GM21360 (cell line): ENCODE measurements around the gene DMKN.

ENCODE experiments used
- ATAC-seq: cut with Tn5 transposase; IDR thresholded peaks from one replicate; pipeline ENCODE4 v1.9.1; 2021; ENCODE audit warnings: mild to moderate bottlenecking, moderate library complexity; ENCODE audit not compliant: unreplicated experiment

The DMKN gene, protein sequence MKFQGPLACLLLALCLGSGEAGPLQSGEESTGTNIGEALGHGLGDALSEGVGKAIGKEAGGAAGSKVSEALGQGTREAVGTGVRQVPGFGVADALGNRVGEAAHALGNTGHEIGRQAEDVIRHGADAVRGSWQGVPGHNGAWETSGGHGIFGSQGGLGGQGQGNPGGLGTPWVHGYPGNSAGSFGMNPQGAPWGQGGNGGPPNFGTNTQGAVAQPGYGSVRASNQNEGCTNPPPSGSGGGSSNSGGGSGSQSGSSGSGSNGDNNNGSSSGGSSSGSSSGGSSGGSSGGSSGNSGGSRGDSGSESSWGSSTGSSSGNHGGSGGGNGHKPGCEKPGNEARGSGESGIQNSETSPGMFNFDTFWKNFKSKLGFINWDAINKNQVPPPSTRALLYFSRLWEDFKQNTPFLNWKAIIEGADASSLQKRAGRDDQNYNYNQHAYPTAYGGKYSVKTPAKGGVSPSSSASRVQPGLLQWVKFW

DNA sequence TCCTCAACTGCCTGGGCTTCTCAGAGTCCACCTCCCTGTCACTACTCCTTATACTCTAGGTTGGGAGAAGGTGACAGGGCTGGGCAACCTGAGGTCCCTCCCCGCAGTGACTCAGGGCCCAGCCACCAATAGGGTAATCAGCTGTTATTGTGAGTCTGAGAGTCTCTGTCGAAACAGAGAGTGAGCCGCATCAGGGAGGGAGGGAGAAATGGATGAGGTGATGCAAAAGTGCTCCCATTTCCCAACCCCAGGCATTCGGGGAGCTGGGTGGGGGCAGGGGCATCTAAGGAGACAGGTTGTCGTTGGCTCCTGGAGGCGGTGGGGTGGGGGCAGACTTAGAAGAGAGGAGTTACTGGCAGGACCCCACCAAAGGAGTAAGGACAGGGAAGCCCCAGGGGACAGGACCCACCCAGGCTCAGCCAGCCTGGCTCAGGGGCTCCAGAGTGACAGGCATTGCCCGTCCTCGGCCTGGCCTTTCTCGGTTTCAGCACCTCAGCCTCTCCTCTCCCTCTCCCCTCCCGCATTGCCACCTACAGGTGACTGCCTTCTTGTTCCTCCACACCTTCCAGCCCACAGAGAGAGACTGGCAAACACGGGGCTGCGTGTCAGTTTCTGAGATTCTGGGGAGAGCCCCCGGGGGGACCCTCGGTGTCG lies at the start of gene DMKN:
Gene DMKN, minus strand, starts transcription at position 22 of the 654 bp plus-strand sequence. CDS start 174 bp downstream, outside the sequence.
- no peak for ATAC-seq

DNA sequence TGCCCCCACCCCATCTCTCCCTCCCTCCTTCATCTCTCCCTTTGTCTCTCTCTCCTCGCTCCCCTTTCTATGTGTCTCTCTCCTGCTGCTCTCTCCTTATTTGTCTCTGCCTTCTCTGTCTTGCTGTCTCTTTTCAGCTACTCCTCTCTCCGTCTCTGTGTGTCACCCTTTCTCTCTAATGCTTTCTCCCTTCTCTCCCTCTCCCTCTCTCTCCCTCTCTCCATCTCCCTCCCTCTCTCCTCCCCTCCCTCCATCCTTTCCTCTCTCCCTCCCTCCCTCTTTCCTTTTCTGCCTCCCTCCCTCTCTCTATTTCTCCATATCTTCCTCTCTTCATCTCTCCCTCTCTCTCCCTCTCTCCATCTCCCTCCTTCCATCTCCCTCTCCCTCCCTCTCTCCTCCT lies 49.3 kb upstream of the DMKN start:
- no peak for ATAC-seq

DNA sequence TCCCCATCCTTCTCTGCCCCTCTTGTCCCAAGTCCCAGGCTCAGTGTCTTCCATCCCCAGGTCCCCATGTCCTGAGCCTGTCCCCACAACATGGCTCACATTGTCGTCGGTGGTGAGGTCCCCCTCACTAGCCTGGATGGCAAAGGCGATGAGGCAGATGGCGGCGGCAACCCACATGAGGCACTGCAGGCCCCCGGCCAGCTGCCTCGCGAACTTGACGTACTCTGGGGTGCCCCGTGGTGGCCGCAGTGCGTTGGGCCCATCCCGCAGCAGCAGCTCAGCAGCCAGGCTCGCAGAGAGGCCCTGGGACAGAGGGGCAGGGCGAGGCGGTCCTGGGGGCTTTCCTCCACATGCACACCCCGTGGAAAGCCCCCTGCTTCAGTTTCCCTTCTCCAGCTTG lies 48.9 kb upstream of the DMKN start:
- no peak for ATAC-seq

DNA sequence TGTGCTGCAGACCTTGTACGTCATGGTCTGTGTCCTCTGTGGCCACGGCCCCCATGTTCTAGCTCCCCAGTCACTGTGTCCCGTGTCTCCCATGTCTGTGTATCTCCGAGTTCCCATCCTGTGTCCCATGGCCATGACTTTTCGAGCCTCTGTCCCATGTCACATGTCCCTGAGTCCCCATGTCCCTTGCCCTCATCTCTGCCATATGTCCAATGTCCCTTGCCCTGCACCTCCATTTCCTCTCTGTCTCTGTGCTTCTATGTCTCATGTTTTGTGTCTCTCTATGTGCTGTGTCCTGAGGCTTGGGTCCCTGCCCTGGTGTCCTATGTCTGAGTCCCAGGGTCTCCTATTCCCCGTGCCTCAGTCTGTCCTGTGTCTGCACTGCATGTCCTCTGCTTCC lies 48.0 kb upstream of the DMKN start:
- no peak for ATAC-seq

DNA sequence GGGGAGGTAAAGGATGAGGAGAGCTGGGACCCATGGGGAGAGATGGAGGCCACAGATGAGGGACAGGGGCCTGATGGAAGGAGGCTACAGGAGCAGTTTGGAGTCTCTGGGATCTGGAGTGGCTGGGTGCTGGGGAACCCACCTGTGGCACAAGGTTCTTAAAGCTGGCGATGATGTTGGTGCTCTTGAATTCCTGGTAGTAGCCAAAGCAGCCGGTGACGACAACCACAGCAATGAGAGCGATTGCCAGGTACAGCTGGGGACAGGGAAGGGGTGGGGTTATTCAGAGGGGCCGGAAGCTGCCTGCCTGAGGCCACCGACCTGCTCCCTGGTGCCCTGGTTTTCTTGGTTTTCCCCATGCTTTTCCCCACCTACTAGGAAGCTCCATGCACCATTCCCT lies 47.2 kb upstream of the DMKN start:
- ATAC-seq, result no peak

DNA sequence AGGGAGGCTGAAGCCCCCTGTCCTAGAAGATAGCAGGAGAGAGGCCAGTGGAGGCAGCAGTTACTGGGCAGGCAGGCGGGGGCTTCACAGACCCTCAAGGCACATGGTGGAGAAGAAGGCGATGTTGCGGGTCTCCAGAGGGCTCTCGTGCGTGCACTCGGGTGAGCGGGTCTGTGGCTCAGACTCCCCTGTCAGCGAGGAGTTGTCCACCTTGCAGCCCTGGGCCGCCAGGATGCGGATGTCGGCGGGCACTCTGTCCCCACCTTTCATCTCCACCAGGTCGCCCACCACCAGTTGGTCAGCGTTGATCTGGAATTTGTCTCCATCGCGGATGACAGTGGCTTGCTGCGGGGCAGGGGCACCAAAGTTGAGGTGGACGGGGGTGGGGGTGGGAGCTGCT lies 46.8 kb upstream of the DMKN start:
- no peak for ATAC-seq

DNA sequence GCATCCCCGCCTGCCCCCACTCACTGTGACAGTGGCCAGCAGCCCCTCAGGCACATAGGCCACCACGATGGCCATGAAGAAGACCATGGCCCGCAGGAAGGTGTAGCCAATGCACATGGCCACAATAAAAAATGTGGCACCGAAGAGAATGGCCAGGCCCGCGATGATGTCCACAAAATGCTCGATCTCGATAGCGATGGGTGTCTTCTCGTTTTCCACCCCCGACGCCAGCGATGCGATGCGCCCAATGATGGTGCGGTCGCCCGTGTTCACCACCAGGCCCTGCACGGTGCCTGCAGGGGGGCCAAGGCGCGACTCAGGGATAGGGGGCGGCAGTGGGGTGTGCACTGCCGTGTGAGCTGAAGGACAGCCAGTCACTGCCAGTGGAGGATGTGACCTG lies 46.3 kb upstream of the DMKN start:
- ATAC-seq, result no peak

DNA sequence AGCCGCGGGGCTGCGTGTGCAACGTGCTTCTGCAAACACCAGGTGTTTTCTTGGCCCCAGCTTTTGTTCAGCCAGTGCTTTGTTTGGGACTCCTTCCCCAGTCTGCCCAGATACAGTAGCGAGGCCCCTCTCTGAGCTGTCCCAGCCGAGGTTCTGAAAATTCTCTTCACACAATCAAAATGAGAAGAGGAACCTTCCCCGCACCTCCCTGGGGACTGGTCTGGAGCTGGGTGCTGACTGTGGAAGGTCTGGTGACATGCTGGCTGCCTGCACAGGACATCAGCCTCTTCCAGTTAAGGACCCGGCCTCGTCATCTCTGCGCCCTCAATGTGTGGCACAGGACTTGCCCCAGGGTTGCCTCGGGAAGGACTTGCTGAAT lies 45.8 kb upstream of the DMKN start:
- peak; percentile 53 for ATAC-seq

DNA sequence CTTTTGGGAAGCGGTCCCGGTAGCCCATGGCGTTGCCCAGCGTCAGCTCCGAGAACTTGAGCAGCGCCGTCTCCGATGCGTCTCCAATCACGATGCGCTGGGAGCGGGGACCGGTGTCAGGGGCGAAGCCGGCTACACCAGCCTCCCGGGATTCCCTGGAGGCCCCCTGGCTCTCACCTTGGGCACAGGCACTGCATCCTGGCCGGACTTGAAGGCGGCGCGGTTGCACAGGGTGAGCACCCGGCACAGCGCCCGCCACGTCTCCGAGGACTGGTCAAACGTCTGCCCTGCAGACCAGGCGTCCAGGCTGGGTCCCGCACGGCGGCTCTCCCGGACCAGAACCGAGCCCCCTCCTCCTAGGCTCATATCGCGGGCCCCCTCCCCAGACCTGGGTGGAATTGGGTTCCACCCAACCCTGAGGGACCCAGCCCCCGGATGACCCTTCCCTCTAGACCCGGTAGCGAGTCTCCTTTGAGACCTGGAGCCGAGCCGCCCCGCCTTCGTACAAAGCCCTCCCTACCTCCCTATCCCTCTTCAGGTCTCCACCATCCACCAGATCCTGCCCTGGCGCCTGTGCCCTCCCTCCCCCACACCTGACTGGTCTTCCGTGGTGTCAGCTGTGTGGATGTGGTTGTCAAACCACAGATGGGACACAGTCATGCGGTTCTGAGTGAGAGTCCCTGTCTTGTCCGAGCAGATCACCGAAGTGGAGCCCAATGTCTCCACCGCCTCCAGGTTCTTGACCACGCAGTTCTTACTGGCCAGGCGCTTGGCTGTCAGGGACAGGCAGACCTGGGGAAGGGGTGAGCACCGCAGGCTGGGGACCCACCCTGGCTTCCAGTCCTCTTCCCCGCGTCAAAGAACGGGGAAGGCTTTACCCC lies 45.2 kb upstream of the DMKN start:
- ATAC-seq, result no peak

DNA sequence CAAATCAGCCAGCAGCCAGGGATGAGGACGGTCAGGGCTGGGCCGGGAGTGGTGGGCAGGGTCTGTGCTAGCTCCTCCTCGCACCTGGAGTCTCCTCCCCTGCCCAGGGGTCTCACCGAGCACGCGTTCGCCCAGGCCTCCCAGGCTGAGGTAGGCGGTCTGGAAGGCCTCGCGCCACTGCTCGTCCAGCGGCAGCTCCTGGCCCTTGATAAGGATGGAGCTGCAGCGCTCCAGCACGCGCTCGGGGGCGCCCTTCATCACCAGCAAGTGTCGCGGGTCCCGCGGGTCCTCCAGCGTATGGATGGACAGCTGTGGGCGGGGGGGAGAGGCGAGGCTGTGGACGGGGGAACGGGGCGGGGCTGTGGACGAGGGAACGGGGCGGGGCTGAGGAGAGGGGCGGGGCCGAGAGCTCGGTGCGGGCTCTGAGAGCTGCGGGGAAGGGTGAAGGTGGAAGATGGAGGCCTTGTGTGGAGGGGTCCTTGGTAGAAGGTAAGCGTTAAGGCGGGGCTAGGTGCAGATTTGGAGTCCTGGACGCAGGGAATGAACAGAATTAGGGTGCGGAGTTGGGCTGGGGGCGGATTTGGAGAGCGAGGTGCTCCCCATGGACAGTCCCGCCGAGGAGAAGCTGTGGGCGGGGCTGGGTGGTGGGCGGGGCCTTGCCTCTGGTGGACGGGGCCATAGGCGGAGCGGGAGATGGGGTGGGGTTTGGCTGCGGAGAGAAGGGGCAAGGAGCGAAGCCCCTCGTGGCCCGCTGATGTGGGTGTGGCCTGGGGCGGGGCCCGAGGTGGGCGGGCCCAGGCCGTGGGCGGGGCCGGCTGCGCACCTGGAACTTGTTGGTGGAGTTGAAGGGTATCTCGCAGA lies 44.3 kb upstream of the DMKN start:
- ATAC-seq, result no peak

DNA sequence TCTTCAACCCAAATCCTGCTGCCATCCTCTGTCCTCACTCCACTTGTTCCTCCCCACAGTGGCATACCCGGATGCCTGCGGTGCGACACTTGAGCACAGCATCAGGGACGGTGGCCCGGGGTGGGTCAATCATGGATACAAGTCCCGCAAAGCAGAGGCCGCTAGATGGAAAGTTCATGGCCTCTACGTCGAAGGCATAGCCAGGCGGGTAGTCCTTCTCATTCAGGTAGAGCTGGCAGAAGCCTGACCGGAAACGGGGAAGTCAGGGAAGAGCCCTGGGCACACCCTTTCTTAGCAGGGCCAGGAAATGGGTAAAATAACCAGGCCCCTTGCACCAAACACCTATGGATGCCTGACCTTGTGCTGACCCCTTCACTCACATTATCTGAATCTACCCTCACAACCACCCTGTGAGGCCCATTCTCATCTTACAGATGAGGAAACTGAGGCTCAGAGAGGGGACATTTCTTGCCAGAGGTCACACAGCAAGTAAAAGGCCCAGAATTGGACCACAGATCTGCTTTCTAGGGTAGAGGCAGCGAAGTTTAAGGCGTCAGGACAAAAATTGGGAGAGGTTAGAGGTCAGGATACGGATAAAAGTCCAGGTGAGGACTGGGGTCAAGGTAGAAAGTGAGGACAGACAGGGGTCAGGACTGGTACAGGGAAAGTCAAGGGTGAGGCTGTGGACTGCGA lies 43.5 kb upstream of the DMKN start:
- ATAC-seq, result no peak

DNA sequence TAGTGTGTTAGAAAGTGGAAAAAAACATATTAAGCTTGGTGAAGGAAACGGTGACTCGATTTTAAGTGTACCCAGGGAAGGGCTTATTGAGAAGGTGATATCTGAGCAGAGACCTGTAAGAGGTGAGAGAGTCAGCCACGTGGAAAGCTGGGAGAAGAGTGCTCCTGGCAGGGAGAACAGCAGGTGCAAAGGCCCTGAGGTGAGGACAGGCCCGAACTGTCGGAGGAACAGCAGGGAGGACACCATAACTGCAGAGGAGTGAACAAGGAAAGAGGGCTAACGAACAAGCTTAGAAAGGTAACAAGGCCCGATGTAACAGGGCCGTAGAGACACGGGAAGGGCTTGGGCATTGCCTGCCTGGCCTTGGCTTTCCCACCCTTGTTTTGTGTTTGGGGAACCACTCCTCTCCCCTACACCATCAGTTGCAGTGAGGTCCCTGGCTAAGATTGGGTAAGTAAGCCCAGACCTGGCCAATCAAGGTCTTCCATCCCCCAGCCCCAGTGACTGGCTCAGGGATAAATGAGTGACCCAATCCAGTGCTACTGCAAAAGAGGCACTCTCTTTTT lies 42.7 kb upstream of the DMKN start:
- no peak for ATAC-seq

DNA sequence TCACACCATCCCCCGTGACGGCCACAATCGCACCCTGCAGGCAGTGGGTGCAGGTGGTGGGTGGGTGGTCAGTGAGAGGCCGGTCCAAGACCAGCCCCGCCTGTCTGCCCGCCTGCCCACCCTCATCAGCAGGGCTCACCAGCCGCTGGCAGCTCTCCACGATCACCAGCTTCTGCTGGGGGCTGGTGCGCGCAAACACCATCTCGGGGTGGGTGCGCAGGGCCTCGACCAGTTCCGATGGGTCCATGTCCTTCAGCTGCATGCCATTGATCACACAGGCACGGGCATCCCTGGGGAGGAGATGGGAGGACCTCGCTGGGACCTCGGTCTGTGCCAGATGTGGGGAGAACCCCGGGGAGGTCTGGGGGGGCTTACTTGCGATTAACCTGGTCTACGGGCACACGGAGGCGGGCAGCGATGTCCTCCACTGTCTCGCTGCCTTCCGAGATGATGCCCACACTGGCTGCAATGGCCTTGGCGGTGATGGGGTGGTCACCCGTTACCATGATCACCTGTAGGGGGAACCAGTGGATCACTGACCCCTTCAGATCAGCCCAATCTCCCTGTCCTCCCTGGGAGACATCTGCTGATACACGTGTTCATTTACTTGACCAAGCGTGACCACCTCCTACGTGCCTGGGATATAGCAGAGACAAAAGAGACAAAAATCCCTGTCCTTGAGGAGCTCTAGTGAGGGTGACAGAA lies 42.0 kb upstream of the DMKN start:
- no peak for ATAC-seq

DNA sequence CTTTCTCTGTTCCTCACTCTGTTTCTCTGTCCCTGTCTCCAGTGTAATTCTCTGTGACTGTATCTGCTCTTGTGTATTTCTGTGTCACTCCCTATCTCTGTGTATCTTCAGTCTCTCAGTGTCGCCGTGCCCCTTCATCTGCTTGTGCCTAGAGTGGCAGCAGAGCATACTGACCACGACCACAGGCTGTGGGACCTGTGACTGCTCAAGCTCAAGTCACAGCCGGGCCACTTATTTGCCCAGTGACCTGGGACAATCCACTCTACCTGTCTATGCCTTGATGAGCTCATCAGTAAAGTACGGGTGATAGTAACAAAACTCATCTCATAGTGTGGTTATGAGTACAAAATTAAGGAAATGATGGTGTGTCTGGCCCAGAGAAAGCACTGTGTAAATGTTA lies 40.6 kb upstream of the DMKN start:
- ATAC-seq, result no peak

DNA sequence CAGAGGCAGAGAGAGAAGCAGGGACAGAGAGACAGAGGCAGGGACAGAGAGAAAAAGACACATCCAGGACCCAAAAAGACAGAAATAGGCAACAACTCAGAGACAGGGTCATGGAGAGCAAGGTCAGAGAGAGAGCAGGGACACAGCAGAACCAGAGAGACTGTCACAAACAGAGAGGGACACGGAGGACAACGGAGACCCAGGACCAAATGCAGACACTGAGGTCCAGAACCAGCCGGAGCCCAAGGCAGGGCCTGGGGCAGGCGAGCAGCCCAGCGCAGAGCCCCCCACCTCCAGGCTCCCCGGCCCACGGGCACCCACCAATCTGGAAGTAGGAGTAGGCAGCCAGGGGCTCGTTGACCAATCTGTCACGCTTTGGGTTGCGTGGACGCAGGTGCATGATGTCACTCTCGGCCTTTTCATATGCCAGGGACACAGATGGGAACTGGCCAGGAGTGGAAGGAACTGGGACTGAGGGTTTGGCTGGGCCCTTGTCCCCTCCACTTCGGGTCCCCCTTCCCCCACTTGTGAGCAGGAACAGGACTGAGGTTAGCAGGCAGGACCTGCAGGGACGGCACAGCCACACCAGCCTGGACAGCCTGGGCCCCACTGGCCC lies 40.0 kb upstream of the DMKN start:
- no peak for ATAC-seq

DNA sequence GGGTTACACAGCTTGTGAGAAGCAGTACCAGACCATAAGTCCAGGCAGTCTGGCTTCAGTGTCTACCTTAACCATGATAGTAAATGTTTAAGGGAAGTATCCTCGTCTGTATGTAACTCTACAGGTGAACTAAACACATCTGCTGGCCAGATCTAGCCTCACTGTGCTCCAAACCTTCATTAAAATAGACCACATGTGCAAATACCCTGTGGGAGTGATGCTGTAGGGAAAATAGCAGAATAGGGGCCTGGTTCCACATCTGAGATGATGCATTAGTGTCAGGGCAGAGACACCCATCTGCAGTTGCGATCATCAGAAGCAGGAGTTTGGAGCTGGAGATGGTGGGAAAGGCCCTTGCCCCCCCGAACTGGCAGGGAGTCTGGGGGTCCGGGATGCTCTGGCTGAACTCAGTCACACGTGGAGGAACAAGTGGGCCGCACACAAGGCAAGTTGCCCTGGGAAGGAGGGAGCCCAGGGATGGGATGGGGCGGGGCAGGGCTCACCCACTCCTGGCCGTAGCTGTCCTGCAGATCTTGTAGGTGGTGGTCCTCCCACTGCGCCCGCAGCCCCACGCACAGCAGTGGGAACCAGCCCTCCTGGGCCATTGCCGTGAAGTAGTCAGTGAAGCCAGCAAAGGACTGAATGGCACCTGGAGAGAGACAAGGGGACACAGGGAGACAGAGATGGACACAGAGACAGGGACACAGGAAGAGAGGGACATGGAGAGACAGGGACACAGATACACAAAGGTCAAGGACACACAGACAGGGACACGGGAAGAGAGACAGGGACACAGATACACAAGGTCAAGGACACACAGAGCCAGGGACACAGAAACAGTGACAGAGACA lies 39.3 kb upstream of the DMKN start:
- no peak for ATAC-seq

DNA sequence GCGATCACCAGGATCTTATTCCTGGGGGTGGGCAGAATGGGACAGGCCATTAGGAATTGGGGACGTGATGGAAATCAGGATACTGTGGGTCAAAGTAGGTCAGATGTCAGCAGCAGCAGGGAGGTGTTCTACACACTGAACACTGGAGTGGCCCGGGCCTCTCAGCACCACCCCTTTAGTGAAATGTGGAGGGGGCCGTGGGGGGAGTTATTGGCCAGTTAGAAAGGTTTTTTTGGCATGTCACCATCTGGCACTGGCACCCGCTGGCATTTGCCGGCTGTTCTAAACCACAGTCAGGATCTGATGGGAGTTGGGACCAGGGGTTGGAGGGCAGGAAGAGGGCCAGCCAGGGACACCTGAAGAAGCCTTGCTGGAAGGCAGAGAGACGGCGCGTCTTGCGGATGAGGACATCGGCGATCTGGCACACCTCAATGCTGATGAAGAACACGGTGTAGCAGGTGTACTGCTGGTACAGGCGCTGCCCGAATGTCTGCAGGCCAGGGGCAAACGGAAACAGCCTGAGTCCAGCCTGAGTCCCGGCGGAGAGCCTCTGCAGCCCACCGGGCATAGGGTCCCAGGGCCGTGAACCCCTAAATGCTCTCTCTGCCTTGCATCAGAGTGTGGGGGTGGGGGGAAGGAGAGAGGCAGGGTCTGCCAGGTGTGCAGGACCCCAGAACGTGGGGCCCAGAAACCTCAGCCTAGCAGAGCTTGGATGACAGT lies 37.8 kb upstream of the DMKN start:
- ATAC-seq, result no peak
